HG03108 (cell line): ENCODE data around the gene FLRT1.
"Not testable (repeated sequence)": the region's sequence is repeated elsewhere in the genome, so short reads cannot be mapped to it uniquely, and the experiment has no call there.

ENCODE experiments used
- ATAC-seq: cut with Tn5 transposase; IDR thresholded peaks from one replicate; pipeline ENCODE4 v1.9.1; 2021; ENCODE audit warnings: moderate library complexity; ENCODE audit not compliant: unreplicated experiment

The FLRT1 gene

DNA sequence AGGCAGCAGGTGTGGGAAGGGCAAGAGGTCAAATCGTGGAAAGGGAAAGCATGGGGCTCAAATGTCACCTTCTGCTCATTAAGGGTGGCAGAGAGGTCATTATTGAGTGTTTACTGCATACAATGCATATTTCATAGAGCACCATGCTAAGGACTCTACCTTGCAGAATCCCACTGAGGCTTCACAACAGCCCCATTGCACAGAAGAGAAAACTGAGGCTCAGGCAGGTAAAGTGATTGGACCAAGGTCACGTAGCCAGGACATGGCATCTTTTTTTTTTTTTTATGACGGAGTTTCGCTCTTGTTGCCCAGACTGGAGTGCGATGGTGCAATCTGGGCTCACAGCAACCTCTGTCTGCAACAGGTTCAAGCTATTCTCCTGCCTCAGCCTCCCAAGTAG, 7.8 kb downstream of the FLRT1 start:
- no peak for ATAC-seq

DNA sequence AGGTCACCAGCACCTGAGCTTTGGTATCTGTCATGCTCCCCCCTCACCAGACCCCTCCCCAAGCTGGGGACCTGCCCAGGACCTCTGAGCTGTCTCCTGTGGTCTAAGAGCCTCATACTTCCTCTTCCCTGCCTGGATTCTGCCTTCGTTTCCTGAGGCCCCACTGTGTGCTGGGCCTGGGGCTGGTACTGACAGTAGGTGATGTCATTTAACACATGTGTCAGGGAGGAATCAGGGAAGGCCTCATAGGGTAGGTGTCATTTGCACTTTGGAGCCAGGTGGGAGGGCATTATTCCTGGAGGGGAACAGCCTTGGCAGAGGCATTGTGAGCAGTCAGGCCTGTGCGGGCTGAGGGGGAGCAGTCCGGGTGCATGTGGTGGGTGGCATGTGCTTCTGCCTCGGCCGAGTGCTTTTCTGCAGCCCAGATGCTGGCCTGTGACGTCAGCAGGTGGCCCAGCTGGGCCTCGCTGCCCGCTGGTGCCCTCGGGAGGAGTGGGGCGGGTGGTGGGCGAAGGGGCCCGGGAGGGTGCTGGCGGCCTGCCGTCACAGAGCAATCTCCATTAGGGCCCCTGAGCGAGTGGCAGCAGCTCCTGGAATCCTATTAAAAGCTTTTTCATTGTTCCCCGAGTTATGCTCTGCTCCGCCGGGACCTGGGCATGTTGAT, 9.1 kb downstream of the FLRT1 start:
- no peak for ATAC-seq

DNA sequence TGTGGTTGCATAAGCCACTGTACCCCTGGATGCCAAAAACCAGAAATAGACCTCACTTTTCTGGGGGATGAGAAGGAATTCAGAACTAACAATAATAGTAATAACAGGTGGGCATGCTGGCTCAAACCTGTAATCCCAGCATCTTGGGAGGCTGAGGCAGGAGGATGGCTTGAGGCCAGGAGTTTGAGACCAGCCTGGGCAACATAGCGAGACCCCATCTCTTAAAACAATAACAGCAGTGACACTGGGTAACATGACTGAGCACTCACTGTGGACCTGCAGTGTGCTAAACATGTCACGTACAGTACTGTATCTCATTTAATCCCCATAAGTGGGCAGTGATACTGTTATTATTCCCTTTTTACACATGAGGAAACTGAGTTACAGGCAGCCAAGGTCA, 10.0 kb downstream of the FLRT1 start:
- no peak for ATAC-seq

DNA sequence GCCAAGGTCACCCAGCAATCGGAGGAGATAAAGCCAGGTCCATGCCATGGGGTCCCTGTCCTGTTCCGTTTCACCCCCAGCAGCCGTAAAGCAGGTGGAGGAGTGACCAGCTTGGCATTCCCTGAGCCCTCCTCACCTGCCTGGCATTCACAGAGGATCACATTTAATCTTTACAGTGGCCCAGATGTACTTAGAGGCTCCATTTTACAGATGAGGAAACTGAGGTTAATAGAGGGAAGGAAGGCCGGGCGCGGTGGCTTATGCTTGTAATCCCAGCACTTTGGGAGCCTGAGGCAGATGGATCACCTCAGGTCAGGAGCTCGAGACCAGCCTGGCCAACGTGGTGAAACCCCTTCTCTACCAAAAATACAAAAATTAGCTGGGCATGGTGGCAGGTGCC, 11.6 kb downstream of the FLRT1 start:
- ATAC-seq: not testable (repeated sequence)

DNA sequence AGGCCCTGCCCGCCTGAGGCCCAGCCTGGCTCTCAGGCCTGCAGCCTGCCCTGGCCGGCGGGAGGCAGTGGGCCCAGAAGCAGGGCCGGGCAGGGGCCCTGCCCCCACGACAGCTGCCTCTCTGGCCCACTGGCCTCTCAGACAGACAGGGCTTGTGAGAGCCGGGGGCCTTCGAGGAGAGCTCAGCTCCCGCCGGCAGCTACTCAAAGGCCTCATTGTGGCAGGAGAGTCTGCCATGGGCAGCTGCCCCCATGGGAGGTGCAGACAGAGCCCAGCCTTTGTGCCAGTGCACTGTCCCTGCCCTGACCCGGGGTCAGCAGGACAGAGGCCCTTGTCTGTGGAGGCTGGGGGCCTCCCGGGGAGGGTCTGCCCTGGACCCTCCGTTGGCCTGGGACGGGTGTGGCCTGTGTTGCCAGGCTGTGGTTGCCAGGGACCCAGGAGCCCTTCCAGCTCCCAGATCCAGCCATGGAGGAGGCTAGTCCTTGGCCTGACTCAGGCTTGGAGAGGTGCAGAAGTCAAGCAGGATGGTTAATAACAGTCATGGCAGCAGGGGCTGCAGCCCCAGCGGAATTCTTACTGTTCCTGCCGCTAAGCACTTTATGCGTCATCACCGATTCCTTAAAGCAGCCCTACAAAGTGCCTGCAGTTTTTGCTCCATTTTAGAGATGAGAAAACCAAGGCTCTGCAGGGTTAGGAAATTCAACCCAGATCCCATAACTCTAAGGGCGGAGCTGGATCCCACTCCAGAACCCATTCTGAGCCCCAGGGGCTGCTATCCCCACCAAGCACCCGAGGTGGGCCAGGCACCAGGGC, 12.5 kb downstream of the FLRT1 start:
- ATAC-seq: no peak

DNA sequence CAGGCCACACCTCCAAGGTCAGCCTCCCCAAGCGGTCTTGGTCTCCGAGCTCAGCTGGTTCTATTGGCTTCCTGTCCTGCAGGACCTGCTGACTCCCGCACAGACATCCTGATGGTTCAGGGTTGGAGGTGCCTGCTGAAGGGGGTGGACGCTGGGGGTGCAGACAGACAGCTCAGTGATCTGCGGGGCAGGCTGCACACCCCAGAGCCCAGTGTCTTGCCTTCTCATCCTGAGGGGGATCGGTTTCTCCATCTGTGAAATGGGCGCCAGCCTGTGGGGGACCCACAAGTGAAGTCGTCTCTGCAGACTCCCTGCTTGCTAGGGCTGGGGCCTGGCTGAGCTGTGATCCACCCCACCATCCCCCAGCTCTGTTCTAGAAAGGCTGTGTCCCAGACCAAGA, 13.8 kb downstream of the FLRT1 start:
- ATAC-seq: no peak

DNA sequence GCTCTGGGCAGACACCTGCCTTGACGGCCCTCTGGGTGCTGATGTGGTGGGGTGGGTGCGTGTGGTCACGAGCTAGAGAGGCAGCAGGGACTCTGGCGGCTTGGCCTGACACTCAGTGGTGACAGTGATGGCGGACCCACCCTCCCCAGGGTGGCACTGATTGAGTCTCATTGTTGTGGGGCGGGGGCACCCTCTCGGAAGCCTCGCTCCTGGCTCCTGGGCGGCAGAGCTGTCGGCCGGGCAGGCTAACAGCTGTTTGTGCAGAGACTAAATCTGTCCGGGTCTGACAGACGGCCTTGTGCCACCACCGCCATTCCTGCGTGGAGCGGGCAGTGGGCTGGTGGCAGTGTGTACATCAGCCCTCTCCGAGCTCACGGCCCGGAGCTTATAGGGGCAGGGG, 15.6 kb downstream of the FLRT1 start:
- ATAC-seq: no peak

DNA sequence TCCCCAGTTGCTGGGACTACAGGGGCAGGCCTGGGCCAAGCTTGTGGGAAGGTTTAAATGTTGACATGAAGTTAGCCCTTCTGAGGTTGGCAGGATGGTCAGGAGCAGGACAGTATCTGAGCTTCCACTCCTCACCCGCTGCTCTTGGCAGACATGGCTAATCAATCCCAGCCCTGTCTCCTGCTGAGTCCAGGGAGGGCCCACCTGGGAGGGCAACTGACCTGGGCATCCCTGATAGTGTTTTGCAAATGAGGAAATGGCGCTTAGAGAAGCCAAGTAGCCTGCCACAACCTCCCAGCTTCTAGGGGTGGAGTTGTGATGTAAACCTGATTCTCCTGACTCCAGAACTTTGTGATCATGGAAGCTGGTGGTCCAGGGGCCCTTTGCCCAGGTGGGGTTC, 16.7 kb downstream of the FLRT1 start:
- no peak for ATAC-seq

DNA sequence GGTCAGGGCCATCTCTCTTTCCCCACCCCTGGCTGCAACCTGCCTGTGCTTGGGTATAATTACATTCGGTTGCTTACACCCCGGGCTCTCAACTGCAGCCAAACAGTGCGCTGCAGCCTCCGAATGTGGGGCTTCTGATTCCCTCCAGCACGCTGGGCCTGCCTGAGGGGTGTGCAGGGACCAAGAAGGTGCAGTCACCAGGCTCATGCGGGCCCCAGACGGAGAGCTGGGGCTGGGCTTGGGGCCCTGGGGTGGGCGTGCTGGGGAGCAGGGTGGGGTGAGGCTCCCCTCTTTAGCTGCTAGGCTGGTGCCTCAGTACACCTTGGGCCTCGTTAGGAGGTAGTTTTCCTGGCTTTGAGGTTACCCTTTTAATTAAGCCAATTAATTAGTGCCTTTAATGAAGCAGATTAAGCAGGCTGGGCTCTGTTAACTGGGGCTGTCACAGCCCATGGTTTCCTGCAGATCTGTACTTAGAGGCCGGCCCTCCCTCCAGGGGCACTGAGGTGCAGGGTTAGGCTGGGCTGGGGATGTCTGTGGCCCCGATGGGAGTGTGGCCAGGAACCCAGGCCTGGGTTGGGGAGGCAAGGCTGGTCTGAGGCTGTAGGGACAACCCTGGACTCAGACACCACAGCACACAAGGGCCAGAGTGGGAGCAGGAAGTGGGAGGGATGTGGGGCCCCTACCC, 17.3 kb downstream of the FLRT1 start:
- ATAC-seq: no peak

DNA sequence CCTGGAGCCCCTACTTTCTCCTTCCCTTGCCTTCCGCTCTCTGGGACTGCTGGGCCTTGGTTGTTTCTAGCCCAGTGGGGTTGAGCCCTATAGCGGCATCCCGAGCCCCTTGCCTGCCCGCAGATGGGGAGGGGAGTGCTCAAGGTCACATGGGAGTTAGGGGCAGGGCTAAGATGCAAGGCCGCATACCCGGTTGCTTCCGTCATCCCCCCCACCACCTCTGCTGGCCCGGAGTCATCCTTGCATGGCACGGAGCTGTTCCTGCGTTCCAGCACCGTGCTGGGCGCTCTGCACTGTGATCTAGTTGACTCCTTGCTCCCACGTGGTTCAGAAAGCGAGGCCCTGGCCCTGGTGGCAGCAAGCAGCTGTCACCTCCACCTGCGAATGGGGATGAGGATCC, 18.0 kb downstream of the FLRT1 start:
- no peak for ATAC-seq

DNA sequence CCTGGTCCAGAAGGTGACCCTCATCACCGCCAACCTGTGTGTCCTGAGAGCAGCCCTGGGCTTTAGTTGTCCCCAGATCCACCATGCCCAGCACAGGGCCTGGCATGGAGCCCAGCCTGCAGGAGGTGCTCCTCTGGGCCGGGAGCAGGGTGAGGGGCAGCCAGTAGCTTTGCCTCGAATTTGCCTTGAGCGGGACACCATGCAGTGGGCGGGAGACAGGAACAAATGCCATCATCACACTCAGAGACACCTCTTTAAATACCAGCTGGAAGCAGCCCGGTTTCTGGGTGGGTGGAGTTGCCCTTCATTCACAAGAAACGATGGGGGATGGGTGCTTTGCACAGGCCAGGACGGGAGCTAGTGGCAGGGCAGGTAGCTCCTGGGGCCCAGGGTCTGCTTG, 19.3 kb downstream of the FLRT1 start:
- ATAC-seq: no peak

DNA sequence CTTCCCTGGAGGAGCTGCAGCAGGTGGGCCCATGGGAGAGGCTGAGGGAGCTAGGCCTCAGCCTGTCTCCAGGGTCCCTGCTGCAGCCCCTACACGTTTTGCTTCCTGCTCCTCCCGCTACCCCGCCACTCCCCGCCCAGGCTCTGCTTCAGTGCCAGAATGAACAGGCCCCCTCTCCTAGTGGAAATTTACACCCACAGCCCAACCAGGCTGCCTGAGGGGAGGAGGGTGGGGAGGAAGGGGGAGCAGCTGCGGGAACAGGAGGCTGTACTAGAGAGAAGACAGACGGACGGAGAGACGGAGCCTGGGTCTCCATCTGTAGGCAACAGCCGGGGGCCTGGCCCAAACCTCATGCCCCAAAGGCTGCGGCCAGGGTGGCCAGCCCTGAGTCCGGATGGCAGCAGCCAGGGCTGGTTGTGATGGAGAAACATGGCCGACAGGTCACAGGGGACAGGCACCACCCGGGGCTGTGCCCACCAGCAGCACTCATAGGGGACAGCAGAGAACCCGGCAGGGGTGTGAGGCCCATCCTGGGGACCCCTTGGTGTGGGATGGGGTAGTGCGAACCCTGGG, 20.6 kb downstream of the FLRT1 start:
- no peak for ATAC-seq

DNA sequence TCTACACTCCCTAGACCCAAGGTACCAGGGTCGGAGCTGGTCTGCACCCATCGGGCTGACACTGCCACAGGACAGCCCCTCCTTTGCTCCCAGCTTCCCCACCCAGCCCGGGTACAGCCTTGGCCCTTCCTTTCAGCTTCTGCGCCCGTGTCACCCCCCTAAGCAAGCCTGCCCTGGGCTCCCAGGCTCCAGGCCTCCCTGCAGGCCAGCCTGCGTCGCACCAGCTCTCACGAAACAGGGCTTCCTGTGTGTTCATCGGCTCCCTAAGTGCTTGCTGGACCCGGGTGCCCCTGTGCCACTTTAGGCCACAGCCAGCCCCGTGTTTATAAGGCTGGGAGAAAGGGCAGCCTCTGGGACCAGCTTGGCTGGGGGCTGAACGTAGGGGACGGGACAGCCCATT, 21.1 kb downstream of the FLRT1 start:
- ATAC-seq: no peak

DNA sequence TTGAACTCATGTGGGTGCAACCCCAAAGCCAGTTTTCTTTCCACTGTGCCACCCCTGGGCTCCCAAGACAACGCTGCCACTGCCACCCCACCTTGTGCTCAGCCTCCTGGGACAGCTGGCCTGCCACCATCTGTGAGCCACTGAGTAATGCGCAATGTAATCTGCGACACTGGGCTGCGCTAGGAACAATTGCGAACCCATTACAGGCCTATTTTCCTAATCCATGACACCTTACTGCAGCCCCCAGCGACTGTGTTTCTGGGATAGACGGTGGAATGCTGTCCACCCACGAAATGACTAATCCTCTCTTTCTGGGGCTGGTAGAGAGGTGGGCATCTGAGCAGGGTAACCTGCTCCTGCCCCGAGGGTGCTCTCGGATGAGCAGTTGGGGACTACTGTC, 22.2 kb downstream of the FLRT1 start:
- no peak for ATAC-seq

DNA sequence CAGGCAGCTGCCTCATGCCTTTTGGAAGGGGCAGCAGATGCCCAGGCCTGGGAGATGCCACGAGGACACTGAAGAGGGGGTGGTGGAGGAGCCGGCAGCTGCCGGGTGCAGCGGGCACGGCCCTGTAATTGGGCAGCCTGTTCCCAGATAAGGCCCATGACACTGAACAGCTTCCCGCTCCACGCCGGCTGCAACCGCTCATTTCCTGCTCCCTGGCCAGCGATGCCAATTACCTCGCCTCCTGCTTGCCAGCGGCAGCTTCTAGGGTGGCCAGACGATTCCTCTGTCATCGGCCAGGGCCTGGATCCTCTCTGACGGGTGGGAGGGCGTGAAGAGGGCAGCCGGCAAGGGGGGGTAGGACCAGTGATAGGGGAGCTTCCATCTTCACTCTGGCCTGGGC, 22.8 kb downstream of the FLRT1 start:
- ATAC-seq: no peak

DNA sequence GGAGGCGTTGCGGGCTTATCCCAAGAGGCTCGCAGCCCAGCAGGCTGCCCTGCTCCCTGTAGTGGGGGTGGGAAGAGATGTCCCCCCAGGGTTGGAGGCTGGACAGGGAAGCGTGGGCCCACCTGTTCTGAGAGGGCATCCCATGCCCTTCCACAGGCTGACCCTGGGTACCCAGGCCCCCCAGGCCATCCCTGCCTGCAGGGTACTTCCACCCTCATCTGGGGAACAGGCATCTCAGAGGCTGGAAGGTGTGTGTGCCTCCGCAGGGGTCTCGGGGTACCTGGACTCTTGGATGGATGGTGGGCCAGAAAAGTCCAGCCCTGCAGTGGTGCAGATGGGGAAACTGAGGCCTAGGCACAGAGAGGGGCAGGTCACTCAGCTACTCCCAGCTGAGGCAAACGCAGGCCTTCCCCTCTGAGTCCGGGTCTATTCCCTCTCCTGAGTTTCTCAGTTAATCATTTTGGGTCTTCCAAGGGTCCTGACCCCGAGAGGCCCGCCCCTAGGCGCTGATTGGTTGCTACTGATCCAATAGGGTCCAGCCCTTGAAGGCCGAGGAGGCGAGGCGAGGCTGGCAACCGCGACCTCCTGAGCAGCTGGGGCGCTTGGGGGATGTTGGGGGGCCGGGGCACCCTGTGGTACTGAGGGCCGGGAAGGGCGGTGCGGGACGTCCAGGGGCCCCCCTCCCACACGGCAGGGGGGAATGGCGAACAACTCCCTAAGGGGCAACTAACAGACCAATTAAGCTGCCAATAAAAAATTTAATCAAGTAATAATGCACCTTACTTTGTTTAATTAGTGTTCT, 23.8 kb downstream of the FLRT1 start:
- no peak for ATAC-seq

DNA sequence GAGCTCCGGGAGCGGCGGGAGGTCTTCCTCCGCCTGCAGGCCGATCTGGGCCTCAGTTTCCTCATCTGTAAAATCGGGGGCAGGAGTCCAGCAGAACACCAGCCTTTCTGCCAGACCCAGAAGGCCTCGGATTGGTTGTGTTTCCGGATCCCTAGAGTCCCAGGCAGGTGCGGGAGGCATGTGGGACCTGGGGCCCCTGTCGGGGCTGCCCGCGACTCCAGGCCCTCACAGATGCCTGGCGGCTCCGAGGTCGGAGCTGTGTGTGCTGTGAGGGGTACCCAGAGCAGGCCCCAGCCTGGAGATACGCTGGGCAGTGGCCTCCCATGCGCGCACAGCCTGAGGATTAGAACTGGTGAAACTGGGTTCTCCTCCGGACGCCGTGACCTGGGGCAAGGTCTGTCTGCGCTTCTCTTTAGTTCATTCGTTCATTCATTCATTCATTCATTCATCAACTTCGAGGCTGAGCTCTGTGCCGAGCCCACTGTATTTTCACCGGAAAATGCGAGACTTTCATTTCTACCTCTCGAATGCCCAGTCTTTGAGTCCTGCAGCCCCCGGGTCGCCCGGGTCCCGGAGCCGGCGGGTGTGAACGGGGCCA, 24.6 kb downstream of the FLRT1 start:
- ATAC-seq: no peak

DNA sequence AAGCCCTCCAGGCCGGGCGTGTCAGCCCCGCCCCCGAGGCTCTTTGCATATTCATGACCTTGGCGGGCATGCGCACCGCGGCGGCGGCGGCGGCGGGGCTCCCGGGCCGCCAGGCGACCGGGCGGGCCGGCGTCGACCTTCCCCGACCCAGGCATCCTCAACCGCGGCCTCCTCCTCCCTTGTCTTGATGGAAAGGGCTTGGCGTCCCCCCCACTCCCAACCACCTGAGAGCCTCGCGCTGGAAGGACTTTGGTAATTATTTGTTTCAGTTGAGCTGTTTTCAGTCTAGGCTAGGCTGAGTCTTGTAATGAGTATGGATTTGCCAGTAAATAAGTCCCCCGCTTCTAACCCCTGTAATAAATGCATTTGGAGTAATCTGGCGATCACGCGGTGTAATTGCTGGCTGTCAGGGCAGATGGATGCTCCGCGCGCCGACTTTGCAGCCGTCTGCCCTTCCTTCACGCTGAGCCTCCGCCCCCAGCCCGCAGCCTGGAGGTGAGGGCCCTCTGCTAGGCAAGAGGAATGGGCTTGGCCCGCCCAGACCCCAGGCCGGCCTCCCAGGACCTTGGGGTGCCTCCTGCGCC, 25.2 kb downstream of the FLRT1 start:
- no peak for ATAC-seq

DNA sequence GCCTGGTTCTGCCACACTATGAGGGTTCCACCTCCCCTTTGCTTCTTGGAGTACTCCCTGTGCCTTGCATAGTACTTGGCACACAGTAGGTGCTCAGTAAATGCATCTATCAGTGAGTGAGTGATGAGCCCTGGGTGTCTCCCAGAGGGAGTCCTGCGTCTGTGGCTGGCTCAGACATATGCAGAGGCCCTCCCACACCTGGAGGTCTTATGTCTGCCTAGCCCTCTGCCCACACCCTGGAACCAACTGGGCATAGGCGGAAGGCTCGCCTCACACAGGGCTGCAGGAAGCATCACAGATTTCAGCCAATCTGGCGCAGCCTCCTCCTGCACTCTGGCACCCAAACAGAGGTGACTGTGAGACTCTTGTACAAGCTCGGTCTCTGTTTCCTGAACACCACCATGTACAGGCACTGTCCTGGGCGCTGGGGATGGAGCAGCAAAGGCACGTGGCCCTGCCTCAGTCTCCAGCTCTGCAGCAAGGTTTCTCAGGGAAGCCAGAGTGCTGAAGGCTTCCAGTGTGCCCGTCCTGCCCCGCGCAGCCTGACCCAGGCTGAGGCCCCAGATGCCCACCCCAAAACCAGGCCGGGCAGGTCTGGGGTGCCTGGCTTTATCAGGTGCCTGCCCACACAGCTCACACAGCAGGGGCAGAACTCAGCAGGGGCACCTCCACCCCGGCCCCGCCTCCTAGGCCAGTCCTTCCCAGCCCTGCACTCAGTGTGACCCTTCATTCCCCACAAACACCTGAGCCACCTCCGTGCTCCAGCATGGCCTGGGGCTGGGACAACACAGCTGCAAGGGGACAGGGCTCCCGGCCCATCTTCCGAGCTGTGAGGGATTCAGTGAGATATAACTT, 26.7 kb downstream of the FLRT1 start:
- ATAC-seq: no peak
